CD4-positive, alpha-beta T cell treated with Interferon alpha-2 for 1 hour (primary cell): ENCODE results near the gene DCAF6.

ENCODE experiments used
- DNase-seq, 2 donors: peaks; one replicate each; pipeline ENCODE4 v3.0.0-alpha.2; 2020 to 2022

Gene DCAF6

DNA sequence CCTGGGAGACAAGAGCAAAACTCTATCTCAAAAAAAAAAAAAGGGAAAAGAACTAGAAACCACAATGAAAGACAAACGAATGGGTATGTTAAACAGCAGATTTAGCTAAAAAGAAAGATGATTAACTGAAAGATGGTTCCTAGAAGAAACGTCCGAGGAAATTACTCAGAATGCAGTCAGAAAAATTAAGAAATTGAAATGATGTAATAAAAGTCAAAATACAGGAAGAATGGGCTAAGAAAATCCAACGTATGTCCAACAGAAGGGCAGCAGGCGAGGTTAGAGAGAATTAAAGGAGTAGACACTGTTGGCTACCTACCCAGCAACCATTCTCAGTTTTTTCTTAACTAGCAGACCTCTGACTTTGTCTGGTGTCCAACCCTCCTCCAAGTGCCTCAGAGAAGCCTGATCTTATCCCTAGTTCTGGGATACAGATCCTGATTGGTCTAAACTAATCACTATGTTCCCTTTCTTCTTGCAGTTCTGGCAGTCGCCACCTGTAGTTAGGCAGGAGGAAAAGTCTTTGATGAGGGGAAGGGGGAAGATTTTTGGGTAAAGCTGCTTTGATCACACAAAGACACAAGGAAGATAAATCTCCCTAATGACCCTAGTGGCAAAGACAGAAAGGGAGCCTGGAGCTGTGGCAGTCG lies 174.5 kb downstream of the DCAF6 start:
- no peak for DNase-seq

DNA sequence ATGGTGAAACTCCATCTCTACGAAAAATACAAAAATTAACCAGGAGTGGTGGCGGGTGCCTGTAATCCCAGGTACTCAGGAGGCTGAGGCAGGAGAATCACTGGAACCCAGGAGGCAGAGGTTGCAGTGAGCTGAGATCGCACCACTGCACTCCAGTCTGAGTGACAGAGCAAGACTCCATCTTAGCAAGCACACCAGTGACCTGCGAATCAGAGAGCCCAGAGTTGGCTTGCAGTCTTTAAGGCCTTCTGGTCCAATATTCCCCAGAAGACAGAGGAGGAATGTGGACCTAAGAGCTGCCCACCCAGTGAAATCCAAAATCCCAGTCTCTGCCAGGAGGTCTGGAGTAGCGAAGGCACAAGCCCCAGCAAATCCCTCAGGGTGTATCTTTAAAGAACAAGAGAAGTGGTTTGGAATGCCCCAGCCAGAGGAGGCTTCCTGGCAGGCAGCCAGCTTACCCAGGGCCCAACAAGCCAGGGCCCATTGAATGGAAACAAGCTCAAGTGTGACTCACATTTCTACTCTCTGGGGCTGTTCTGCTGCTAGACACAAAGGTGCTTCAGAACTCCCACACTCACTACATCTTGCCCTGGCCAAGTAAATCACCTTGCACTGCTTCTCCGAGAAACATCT lies 176.3 kb downstream of the DCAF6 start:
- DNase-seq, result no peak

DNA sequence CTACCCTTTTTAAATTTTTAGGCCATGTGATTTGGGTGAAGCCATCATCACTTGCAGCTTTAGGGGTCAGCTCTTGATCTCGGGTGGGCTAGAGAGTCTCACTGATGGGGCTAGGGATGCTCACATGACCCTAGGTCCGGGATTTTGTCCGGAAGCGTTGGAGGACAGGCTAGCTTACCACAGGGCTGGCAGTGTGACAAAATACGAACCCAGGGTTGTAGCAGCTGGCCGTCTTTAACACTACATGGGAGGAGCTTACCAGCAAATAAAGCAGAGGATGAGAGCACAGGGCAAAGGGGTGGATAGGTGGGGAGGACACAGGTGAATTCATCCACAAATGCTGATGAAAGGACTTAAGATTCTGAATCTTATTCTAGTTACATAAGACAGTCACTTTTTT lies 178.4 kb downstream of the DCAF6 start:
- DNase-seq, result no peak

DNA sequence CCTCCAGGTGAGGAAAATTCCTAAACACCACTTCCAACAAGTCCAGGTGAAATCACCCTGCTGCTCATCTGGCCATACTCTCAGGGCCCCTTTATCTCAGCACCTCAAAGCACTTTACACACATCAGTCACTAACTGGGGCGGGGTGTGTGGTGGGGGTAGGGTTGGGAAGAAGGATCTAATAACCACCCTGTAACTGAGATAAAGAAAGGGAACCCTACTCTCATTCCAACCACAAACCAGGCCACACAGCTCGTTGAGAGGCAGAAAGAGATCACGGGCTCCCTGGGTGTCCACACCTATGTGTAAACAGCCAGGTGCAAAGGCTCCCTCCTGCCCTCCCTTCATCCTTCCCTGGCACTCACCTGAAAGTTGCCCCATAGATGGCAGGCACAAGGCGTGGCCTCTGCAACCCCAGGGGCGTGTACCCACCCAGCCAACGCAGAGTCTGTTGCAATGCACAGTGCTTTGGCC lies 179.9 kb downstream of the DCAF6 start:
- no peak for DNase-seq

DNA sequence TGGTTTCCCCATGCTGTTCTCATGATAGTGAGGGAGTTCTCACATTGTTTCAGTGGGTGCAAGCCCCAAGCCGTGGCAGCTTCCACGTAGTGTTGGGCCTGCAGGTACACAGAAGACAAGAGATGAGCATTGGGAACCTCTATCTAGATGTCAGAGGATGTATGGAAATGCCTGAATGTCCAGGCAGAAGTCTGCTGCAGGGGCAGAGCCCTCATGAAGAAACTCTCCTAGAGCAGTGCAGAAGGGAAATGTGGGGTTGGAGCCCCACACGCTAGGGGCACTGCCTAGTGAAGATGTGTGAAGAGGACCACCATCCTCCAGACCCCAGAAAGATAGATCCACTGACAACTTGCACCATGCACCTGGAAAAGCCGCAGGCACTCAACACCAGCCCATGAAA lies 183.3 kb downstream of the DCAF6 start:
- no peak for DNase-seq

DNA sequence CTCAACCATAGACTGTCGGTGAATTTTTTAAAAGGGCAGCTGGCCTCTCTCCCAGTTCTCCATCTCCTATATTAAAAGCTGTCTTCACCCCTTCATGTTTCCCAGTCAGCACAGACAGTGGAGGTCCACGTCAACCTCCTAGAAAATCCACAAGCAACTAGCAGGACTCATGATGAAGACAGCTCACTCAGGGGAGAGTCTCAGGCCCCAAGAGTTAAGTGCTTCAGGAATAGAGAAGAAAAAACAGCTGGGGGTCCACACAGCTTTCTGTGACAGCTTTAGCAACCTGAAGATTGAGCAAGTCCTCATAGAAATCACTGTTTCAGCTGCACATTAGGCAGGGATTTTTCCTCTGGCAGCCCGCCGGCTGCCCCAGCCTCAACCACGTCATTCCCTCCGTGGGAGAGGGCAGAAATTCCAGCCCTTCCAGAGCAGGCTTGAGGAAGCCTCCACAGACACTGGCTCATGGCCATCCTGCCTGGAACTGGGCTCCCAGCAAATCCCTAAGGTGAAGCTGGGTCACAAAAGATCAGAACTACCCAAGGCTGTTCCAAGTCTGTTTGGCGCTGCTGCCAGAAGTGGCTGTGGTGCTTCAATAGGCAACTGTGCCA lies 185.0 kb downstream of the DCAF6 start:
- DNase-seq, result no peak

DNA sequence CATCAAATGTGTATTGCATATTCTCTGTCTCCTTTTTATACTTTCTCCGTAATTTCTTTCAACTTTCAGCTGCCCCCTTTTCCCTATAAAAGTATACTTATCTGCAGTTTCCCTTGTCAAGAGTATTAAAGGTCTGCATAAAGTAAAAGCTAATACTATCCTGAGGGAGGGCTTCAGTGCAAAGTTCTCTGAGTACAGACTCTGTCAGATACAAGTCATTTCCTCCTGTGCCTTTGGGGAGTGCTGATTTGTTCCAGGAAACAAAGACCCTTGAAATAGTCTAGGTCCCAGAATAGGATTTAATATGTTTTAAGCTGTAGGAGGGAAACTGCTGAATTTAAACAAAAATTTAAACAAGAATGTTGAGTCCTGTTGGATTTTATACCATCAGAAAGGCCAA lies 188.6 kb downstream of the DCAF6 start:
- no peak for DNase-seq
